Body of pancreas (tissue), 4 donors: ENCODE results near the gene JPH2. TPM values are rescaled to one million over a fixed set of nuclear protein-coding genes. Genes with fewer than 3 reads are reported as not detected.
"Not testable (repeated sequence)": the region's sequence is repeated elsewhere in the genome, so short reads cannot be mapped to it uniquely, and the experiment has no call there.

Experiments used
- ATAC-seq: fragments of 150-250 bp; one replicate; pipeline ENCODE4 v1.9.1; 2016
- DNase-seq, 4 donors: peaks; one replicate each; pipeline ENCODE4 v3.0.0-alpha.2; 2019
- H3K27ac ChIP-seq, 4 donors: fragments of 200-600 bp; sonication (generic); 1 replicate in 3 of 4; 2 replicates in 1 of 4; pipeline versions ENCODE4 v1.5.1 to v1.6.1; 2016 to 2019; ENCODE audit warnings: mild to moderate bottlenecking in 1 of 4, mixed read lengths in 1 of 4, moderate library complexity in 1 of 4
- H3K27me3 ChIP-seq, 2 donors: fragments of 200-600 bp; sonication (generic); one replicate each; pipeline ENCODE4 v1.6.0; 2016; ENCODE audit warnings: mild to moderate bottlenecking in 1 of 2
- H3K36me3 ChIP-seq, 2 donors: fragments of 200-600 bp; sonication (generic); replicated peaks in 1 of 2; 2 replicates each; pipeline ENCODE4 v1.5.1; 2016; ENCODE audit warnings: low read depth in 2 of 2; ENCODE audit not compliant: insufficient read depth in 1 of 2
- H3K4me1 ChIP-seq: fragments of 200-600 bp; sonication (generic); one replicate; pipeline ENCODE4 v1.6.0; 2016
- H3K4me3 ChIP-seq, 2 donors: fragments of 200-600 bp; sonication (generic); 1 replicate in 1 of 2; 2 replicates in 1 of 2; pipeline ENCODE4 v1.5.1; 2016 to 2019
- H3K9me3 ChIP-seq, 3 donors: fragments of 200-600 bp; sonication (generic); 1 replicate in 2 of 3; 2 replicates in 1 of 3; pipeline ENCODE4 v1.5.1; 2016
- CTCF ChIP-seq, 7 experiments: fragments of 450-650 bp in 4 of 7; fragments of 200-600 bp in 3 of 7; sonication (generic) in 3 of 7; IDR thresholded peaks; one replicate each; pipeline ENCODE4 v1.5.1; 2016 to 2019; ENCODE audit warnings: antibody characterized with exemption in 7 of 7
- POLR2A ChIP-seq, 3 donors: fragments of 450-650 bp; IDR thresholded peaks; one replicate each; pipeline ENCODE4 v1.6.1; 2016; ENCODE audit warnings: antibody characterized with exemption in 3 of 3, mild to moderate bottlenecking in 2 of 3
- WGBS, 2 donors: methylation state at CpG; one replicate each; pipeline ENCODE4 v1.1.5; 2017; 5-methylcytosine and 5-hydroxymethylcytosine counted together
- intact Hi-C: fragments of 100-400 bp; cut with DNase I; formaldehyde crosslinking; loops from one replicate; pipeline ENCODE4 v1.15.1; 2023
- total RNA-seq, 2 donors: library from RNA; depleted of rRNA; stranded (reverse); fragments of >200 nt; gene quantifications; one replicate each; pipeline ENCODE4 v1.1.0, GENCODE V29; 2016

Gene JPH2
- total RNA-seq, result 1 to 10 TPM; 1.6 to 2.1 TPM

DNA sequence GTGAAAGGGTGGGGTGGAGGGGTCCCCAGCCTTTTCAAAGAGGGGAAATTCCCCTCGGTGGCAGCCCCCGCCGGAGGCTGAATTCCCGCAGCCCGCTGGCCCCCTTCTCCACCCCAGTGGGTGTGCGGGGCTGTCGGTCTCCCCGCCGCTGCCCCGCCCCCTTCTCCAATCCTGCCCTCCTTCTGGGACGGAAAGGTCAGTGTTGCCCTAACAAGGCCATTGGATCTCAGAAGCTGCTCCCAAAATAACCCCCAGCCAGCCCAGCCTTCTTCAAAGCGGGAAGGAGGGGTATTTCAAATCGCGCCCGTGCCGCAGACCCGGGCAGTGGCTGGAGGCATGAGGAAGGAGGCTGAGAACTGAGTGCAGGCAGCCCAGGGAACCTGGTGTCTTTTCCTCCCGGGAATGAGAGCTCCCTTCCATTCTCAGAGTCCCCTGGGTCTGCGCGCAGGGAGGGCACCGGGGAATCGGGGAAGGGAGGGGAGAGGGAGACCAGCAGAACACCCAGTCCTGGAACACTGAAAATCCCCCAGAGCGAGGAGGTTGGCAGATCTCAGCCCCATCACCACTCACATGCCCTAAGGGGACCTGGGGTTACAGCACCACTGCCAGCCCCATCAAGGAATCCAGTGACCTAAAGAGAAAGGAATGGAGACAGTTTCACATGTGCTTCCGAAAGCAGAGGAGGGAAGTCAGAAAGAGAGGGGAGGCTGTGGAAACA is at the start of gene JPH2:
Gene JPH2, minus strand, starts transcription at position 135 of the 718 bp plus-strand sequence. CDS start 483 bp downstream, outside the sequence.
- Histone ChIP-seq H3K4me1 (peaks cover 20% of the 10 kb centered on the region), H3K27ac (peak within 1 kb of the TSS in 2 of 4 donors; percentile 6 to 11), H3K9me3 (no peaks in the 10 kb centered on the region), H3K4me3 (peak within 1 kb of the TSS in 1 of 2 donors; percentile 8), H3K36me3 (no peaks in the 10 kb centered on the region), H3K27me3 (no peaks in the 10 kb centered on the region)
- ATAC-seq (peak; percentile 60), DNase-seq (peak; percentile 15 to 47 (median 34))
- TF ChIP-seq CTCF (IDR thresholded peaks at IDR 0.05), result no peak
- no peak for TF ChIP-seq POLR2A (IDR thresholded peaks at IDR 0.05)
- 9 to 12% methylated on average over 13 to 24 of the region's 24 CpGs for WGBS, 2 donors
- intact Hi-C loops, result loop anchor here (5.0 kb wide), 1 partner anchor 70 kb away; no protein-coding TSS in a partner anchor

- no peak for DNase-seq
- no peak for ATAC-seq
- 95 to 97% methylated on average over 2 of the region's 2 CpGs for WGBS, 2 donors
- Histone ChIP-seq H3K27ac (no peak overlapping the region), H3K27me3 (no peaks in the 10 kb centered on the region), H3K36me3 (no peaks in the 10 kb centered on the region), H3K4me1 (no peaks in the 10 kb centered on the region), H3K4me3 (no peak overlapping the region), H3K9me3 (no peaks in the 10 kb centered on the region)
- TF ChIP-seq POLR2A (IDR thresholded peaks at IDR 0.05), result no peak
- intact Hi-C loops, result no loop called here
Measured at GRCh38 chr20:44235702-44236101, 48.7 kb upstream of the JPH2 start.

DNA sequence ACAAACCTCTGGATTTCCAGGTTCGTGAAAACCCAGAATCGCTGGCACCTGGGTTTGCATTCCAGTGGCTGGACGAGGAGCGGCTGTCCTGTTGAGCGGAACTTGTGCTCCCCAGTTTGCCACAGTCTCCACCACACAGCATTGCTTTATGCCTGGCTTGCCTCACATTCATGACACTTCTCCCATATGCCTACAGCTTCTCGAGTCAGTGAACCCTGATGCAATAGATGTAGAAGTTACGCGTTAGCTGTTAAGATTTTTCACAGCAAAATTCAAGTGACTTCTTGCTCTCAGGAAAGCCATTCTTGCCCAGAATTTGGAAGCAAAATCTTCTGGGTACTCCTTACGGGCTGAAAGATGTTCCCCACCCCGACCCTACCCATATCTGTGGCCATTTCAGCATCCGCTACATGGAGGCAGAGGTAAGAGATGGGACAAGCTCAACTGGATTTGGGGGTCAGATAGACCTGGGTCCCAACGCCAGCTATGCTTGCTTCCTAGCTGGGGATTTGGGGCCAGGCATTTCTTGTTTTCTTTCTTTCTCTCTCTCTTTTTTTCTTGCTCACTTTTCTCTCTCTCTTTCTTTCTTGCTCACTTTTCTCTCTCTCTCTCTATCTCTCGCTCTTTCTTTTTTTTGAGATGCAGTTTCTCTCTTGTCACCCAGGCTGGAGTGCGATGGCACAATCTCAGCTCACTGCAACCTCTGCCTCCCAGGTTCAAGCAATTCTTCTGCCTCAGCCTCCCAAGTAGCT is 47.8 kb upstream of the JPH2 start:
- WGBS, 2 donors, result 88% methylated on average over 14 of the region's 14 CpGs
- no peak for DNase-seq
- intact Hi-C loops, result no loop called here

DNA sequence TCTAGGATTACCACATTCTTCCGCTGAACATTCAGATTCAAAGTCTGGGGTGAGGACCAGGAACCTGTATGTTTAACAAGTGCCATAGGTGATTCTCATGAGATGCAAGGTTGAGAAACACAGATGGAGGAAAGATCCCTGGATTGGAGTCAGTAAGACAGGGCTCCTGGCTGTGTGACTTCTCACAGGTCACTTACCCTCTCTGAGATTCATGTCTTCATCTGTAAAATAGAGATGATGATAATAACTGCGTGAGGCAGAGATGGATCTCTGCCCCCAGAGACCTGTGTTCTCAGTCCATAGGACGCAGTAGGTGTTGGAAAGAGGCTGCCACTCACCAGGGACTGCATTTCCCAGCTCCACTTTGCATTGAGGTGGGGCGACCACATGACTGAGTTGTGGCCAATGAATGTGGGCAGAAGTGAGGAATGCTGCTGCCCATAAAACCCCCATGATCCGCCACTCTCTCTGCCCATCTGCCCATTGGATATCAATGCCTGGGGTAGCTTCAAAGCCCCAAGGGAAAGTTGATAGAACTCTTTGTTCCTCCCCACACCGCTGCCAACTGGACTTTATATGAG is 46.5 kb upstream of the JPH2 start:
- no peaks in the 10 kb centered on the region for H3K36me3 ChIP-seq
- 87 to 90% methylated on average over 6 of the region's 6 CpGs for WGBS, 2 donors
- no peak overlapping the region for H3K27ac ChIP-seq
- H3K4me1 ChIP-seq, result no peaks in the 10 kb centered on the region
- H3K27me3 ChIP-seq, result no peaks in the 10 kb centered on the region
- no peaks in the 10 kb centered on the region for H3K9me3 ChIP-seq
- ATAC-seq, result no peak
- intact Hi-C loops, result no loop called here
- no peak for DNase-seq
- no peak overlapping the region for H3K4me3 ChIP-seq
- no peak for TF ChIP-seq CTCF (IDR thresholded peaks at IDR 0.05)

More for the DNA sequence above, 47.8 kb upstream of the JPH2 start:
- no peak overlapping the region for H3K4me3 ChIP-seq
- H3K27me3 ChIP-seq, result no peaks in the 10 kb centered on the region
- H3K36me3 ChIP-seq, result no peaks in the 10 kb centered on the region
- TF ChIP-seq POLR2A (IDR thresholded peaks at IDR 0.05) (no peak), CTCF (IDR thresholded peaks at IDR 0.05) (no peak)
- no peaks in the 10 kb centered on the region for H3K9me3 ChIP-seq
- no peaks in the 10 kb centered on the region for H3K4me1 ChIP-seq
- no peak overlapping the region for H3K27ac ChIP-seq
- ATAC-seq, result no peak

GRCh38 chr20:44232469-44232856 is 45.5 kb upstream of the JPH2 start:
- intact Hi-C loops, H3K27ac ChIP-seq, H3K4me3 ChIP-seq, H3K36me3 ChIP-seq, ATAC-seq, H3K9me3 ChIP-seq, H3K27me3 ChIP-seq, DNase-seq, H3K4me1 ChIP-seq: not testable (repeated sequence)
- 93% methylated on average over 4 of the region's 4 CpGs for WGBS, 2 donors
